MCF 10A (cell line): ENCODE data around the gene ZNF862. TPM values are rescaled to one million over a fixed set of nuclear protein-coding genes. Genes with fewer than 3 reads are reported as not detected.

Experiments
- BruUV-seq: library from RNA; stranded (reverse); fragments of 400-500 nt; replicated peaks from 2 replicates; lab custom pipeline; 2021; lab: Mats Ljungman, UMichigan
- CTCF ChIA-PET: fragments of 300-600 bp; sonication (Branson Sonifier 250); formaldehyde crosslinking; extraction: SDS; loops from one replicate; lab custom pipeline; 2021; ENCODE audit warnings: antibody characterized with exemption, inconsistent platforms; lab: Yijun Ruan, JAX
- POLR2A ChIA-PET: fragments of 300-600, 350-650 bp; sonication (Branson Sonifier 250); formaldehyde crosslinking; extraction: SDS; loops from one replicate; lab custom pipeline; 2020; ENCODE audit warnings: antibody characterized with exemption, inconsistent platforms; lab: Yijun Ruan, JAX
- DNase-seq: peaks from one replicate; pipeline ENCODE4 v3.0.0-alpha.2; 2018; ENCODE audit not compliant: unreplicated experiment
- H3K27ac Mint-ChIP-seq: one replicate; pipeline ENCODE4 v1.8.0; 2022; ENCODE audit warnings: mild to moderate bottlenecking, low read depth, mixed read lengths; ENCODE audit not compliant: unreplicated experiment
- H3K27me3 Mint-ChIP-seq: one replicate; pipeline ENCODE4 v1.8.0; 2022; ENCODE audit warnings: mixed read lengths; ENCODE audit not compliant: insufficient read depth, unreplicated experiment
- H3K36me3 Mint-ChIP-seq: one replicate; pipeline ENCODE4 v1.8.0; 2022; ENCODE audit warnings: mild to moderate bottlenecking, moderate library complexity, mixed read lengths; ENCODE audit not compliant: insufficient read depth, unreplicated experiment
- H3K4me1 Mint-ChIP-seq: one replicate; pipeline ENCODE4 v1.8.0; 2022; ENCODE audit warnings: mixed read lengths; ENCODE audit not compliant: insufficient read depth, unreplicated experiment
- H3K4me3 Mint-ChIP-seq: one replicate; pipeline ENCODE4 v1.8.0; 2022; ENCODE audit warnings: mild to moderate bottlenecking, moderate library complexity, mixed read lengths; ENCODE audit not compliant: unreplicated experiment
- H3K9me3 Mint-ChIP-seq: one replicate; pipeline ENCODE4 v1.8.0; 2022; ENCODE audit warnings: mixed read lengths; ENCODE audit not compliant: unreplicated experiment
- intact Hi-C: fragments of 100-400 bp; cut with micrococcal nuclease; formaldehyde crosslinking; loops from 2 replicates; pipeline ENCODE4 v1.14.1; 2022
- total RNA-seq: library from RNA; stranded (reverse); gene quantifications from 2 replicates; pipeline ENCODE4 v1.2.3, GENCODE V29; 2022
- TF ChIP-seq, protein P1 (sequence below): fragments of 200-600 bp; IDR thresholded peaks from one replicate; pipeline ENCODE4 v1.8.0; 2022; ENCODE audit warnings: antibody characterized with exemption, mild to moderate bottlenecking; ENCODE audit not compliant: unreplicated experiment

The ZNF862 gene
- total RNA-seq, 1 experiment from 2014 or later = 17.4 TPM

DNA sequence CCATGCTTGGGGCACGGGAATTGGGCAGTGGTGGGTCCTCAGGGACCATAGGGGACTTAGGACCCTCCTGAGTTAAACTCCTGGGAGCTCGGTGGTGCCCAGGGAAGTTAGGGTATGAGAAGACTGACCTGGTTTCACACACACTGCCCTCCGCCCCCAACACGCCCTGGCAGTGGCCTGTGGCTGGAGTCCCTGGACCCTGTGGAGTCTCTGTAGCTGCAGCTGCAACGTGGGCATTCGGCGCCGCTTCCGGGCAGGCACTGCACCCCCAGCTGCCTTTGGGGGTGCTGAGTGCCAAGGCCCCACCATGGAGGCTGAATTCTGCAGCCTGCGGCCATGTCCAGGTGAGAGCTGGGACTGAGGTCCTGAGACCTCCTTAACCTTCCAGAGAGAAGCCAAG, 29.9 kb upstream of the ZNF862 start:
- TF ChIP-seq, protein P1, sequence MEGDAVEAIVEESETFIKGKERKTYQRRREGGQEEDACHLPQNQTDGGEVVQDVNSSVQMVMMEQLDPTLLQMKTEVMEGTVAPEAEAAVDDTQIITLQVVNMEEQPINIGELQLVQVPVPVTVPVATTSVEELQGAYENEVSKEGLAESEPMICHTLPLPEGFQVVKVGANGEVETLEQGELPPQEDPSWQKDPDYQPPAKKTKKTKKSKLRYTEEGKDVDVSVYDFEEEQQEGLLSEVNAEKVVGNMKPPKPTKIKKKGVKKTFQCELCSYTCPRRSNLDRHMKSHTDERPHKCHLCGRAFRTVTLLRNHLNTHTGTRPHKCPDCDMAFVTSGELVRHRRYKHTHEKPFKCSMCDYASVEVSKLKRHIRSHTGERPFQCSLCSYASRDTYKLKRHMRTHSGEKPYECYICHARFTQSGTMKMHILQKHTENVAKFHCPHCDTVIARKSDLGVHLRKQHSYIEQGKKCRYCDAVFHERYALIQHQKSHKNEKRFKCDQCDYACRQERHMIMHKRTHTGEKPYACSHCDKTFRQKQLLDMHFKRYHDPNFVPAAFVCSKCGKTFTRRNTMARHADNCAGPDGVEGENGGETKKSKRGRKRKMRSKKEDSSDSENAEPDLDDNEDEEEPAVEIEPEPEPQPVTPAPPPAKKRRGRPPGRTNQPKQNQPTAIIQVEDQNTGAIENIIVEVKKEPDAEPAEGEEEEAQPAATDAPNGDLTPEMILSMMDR = no peak
- BruUV-seq = no TSS peak
- intact Hi-C loops = loop anchor here (5.0 kb wide), 1 partner anchor 469 kb away; no protein-coding TSS in a partner anchor
- no peaks in the 10 kb centered on the region for H3K36me3 Mint-ChIP-seq
- DNase-seq = no peak
- H3K27ac Mint-ChIP-seq = no peak overlapping the region
- no peak overlapping the region for H3K4me3 Mint-ChIP-seq
- H3K9me3 Mint-ChIP-seq = no peaks in the 10 kb centered on the region
- ChIA-PET CTCF (interaction anchor here (0.5 to 3.1 kb wide), 11 partner anchors 10 to 1067 kb away, joined by 3 to 19 read pairs (median 7); no protein-coding TSS in a partner anchor), POLR2A (no interaction called here)
- H3K4me1 Mint-ChIP-seq = no peaks in the 10 kb centered on the region
- peaks cover 36% of the 10 kb centered on the region for H3K27me3 Mint-ChIP-seq

GRCh38 chr7:149809215-149809614, 29.0 kb upstream of the ZNF862 start:
- TF ChIP-seq, protein P1 = no peak
- intact Hi-C loops = loop anchor here (5.0 kb wide), 1 partner anchor 468 kb away; no protein-coding TSS in a partner anchor
- no peak overlapping the region for H3K4me3 Mint-ChIP-seq
- no peak for DNase-seq
- ChIA-PET CTCF (interaction anchor here (0.6 to 1.4 kb wide), 5 partner anchors 9 to 1021 kb away, joined by 3 to 5 read pairs (median 3); no protein-coding TSS in a partner anchor), POLR2A (no interaction called here)
- no peaks in the 10 kb centered on the region for H3K36me3 Mint-ChIP-seq
- no peaks in the 10 kb centered on the region for H3K9me3 Mint-ChIP-seq
- no peak overlapping the region for H3K27ac Mint-ChIP-seq
- no peaks in the 10 kb centered on the region for H3K4me1 Mint-ChIP-seq
- BruUV-seq = no TSS peak
- peaks cover 33% of the 10 kb centered on the region for H3K27me3 Mint-ChIP-seq

DNA sequence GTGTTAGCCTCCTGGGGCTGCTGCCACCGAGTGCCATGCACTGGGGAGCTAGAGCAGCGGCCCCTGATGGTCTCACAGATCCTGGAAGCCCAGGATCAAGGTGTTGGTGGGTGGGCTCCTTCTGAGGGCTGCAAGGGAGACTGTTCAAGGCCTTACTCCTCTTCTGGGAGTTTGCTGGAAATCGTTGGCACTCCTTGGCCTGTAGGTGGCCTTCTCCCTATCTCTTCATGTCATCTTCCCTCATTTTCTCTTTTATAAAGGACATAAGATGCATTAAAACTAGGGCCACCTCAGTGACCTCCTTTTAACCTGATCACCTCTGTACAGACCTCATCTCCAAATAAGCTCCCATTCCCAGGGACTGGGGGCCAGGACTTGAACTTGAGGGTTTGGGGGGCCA, 27.0 kb upstream of the ZNF862 start:
- Mint-ChIP-seq H3K27ac (no peak overlapping the region), H3K27me3 (peaks cover 19% of the 10 kb centered on the region), H3K36me3 (no peaks in the 10 kb centered on the region), H3K9me3 (no peaks in the 10 kb centered on the region), H3K4me3 (no peak overlapping the region), H3K4me1 (no peaks in the 10 kb centered on the region)
- BruUV-seq = no TSS peak
- intact Hi-C loops = no loop called here
- TF ChIP-seq, protein P1 = peak; percentile 23
- ChIA-PET POLR2A (no interaction called here), CTCF (interaction anchor here (0.7 to 1.4 kb wide), 3 partner anchors 10 to 27 kb away, joined by 3 to 4 read pairs (median 3); partner anchors contain the start of gene ZNF862)
- DNase-seq = peak; percentile 18

- Mint-ChIP-seq H3K27me3 (peaks cover 12% of the 10 kb centered on the region), H3K27ac (no peak overlapping the region), H3K4me1 (no peaks in the 10 kb centered on the region), H3K4me3 (no peak overlapping the region), H3K9me3 (no peaks in the 10 kb centered on the region), H3K36me3 (no peaks in the 10 kb centered on the region)
- POLR2A ChIA-PET = no interaction called here
- CTCF ChIA-PET = interaction anchor here (0.6 to 0.7 kb wide), 3 partner anchors 12 to 26 kb away, joined by 3 to 4 read pairs (median 3); partner anchors contain the start of gene ZNF862
- BruUV-seq = no TSS peak
- intact Hi-C loops = no loop called here
- TF ChIP-seq, protein P1 = no peak
- no peak for DNase-seq
Measured at GRCh38 chr7:149811831-149812490, 26.2 kb upstream of the ZNF862 start.
